Measurements from ENCODE around the gene GSG1L. TPM values are rescaled to one million over a fixed set of nuclear protein-coding genes. Genes with fewer than 3 reads are reported as not detected.

The GSG1L gene
- polyA plus RNA-seq, 1 donor (not counting 4 experiments of a cell fraction or from before 2014, with no cell fraction given): not detected

DNA sequence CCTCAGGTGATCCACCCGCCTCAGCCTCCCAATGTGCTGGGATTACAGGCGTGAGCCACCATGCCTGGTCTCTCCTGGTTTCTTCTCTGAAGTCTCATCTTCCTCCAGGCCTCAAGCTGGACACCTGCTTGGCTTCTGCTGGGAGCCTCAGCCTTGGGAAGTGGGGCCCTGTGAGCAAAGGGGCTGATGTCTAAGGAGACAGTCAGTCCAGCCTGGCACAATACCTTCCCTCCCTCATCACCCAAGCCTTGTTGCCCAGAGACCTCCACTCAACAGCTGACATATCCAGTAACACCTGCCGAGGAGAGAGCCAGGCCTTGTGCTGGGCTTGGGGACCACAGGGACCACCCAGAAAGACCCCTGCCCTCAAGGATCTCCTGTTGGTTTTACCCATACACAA is 251.6 kb downstream of the GSG1L start:
- FAIRE-seq (no peak), DNase-seq (ENCODE audit: low read depth, low spot score) (no peak)
- Histone ChIP-seq H3K27ac (ENCODE audit: control insufficient read depth, insufficient read depth, low read length) (no peak overlapping the region), H3K36me3 (ENCODE audit: control insufficient read depth in 2 of 2, extremely low read depth in 1 of 2, insufficient read depth in 2 of 2, low read length in 2 of 2) (no peaks in the 10 kb centered on the region), H3K79me2 (ENCODE audit: control insufficient read depth, insufficient read depth, low read length) (no peaks in the 10 kb centered on the region), H3K9me1 (ENCODE audit: control insufficient read depth, extremely low read depth, insufficient read depth, low read length) (no peaks in the 10 kb centered on the region), H3K4me3 (ENCODE audit: control insufficient read depth in 2 of 3, extremely low read depth in 1 of 3, insufficient read depth in 2 of 3, low read depth in 1 of 3, low read length in 3 of 3) (no peak overlapping the region), H2AFZ (ENCODE audit: control insufficient read depth, low read length) (no peak overlapping the region), H3K4me1 (ENCODE audit: control insufficient read depth, extremely low read depth, insufficient read depth, low read length) (no peaks in the 10 kb centered on the region), H3K4me2 (ENCODE audit: control insufficient read depth, extremely low read depth, insufficient read depth, low read depth, low read length) (no peak overlapping the region), H3K9me3 (ENCODE audit: control insufficient read depth, low read depth, low read length) (no peaks in the 10 kb centered on the region), H4K20me1 (ENCODE audit: control insufficient read depth, extremely low read depth, insufficient read depth, low read length) (no peaks in the 10 kb centered on the region), H3K27me3 (ENCODE audit: control insufficient read depth, extremely low read depth, insufficient read depth, low read length) (peaks cover 2% of the 10 kb centered on the region), H3K9ac (ENCODE audit: control insufficient read depth, extremely low read depth, insufficient read depth, low read length) (no peak overlapping the region)
- dilution Hi-C loops (cut with MboI; ENCODE audit: extremely low pct_ligation_motif_present, low sequenced_read_pairs): no loop called here
- TF ChIP-seq EZH2 (IDR thresholded peaks at IDR 0.05; ENCODE audit: low read length): no peak
- TF ChIP-seq, protein P1, sequence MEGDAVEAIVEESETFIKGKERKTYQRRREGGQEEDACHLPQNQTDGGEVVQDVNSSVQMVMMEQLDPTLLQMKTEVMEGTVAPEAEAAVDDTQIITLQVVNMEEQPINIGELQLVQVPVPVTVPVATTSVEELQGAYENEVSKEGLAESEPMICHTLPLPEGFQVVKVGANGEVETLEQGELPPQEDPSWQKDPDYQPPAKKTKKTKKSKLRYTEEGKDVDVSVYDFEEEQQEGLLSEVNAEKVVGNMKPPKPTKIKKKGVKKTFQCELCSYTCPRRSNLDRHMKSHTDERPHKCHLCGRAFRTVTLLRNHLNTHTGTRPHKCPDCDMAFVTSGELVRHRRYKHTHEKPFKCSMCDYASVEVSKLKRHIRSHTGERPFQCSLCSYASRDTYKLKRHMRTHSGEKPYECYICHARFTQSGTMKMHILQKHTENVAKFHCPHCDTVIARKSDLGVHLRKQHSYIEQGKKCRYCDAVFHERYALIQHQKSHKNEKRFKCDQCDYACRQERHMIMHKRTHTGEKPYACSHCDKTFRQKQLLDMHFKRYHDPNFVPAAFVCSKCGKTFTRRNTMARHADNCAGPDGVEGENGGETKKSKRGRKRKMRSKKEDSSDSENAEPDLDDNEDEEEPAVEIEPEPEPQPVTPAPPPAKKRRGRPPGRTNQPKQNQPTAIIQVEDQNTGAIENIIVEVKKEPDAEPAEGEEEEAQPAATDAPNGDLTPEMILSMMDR (optimal IDR thresholded peaks at IDR 0.05 in 1 of 3, IDR thresholded peaks at IDR 0.05 in 1 of 3, conservative IDR thresholded peaks at IDR 0.05 in 1 of 3; ENCODE audit: extremely low read depth in 1 of 3, insufficient read depth in 2 of 3, low read length in 3 of 3): no peak

DNA sequence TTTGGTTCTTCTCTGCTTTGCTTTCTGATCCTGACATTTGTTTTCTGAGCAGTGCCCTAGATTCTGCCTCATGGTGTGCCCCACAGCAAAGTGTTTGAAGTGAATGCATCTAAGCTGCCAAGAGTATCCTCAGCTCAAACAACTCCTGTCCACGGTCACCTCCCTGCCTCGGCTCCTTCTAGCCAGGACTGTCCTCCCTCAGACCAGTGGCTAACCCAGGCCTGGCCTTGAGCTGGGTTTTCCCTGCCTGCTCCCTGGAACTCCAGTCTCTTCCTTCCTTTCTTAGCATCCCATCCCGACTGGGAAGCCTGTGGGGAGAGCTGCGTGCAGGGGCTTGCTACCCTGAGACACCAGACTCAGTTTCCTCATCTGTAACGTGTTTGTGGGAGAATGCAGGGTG is 256.5 kb downstream of the GSG1L start:
- Histone ChIP-seq H3K9ac (ENCODE audit: control insufficient read depth, extremely low read depth, insufficient read depth, low read length) (no peak overlapping the region), H3K4me3 (ENCODE audit: control insufficient read depth in 2 of 3, extremely low read depth in 1 of 3, insufficient read depth in 2 of 3, low read depth in 1 of 3, low read length in 3 of 3) (no peak overlapping the region), H3K9me3 (ENCODE audit: control insufficient read depth, low read depth, low read length) (no peaks in the 10 kb centered on the region), H3K79me2 (ENCODE audit: control insufficient read depth, insufficient read depth, low read length) (no peaks in the 10 kb centered on the region), H3K9me1 (ENCODE audit: control insufficient read depth, extremely low read depth, insufficient read depth, low read length) (no peaks in the 10 kb centered on the region), H4K20me1 (ENCODE audit: control insufficient read depth, extremely low read depth, insufficient read depth, low read length) (no peaks in the 10 kb centered on the region), H3K4me2 (ENCODE audit: control insufficient read depth, extremely low read depth, insufficient read depth, low read depth, low read length) (no peak overlapping the region), H3K27ac (ENCODE audit: control insufficient read depth, insufficient read depth, low read length) (no peak overlapping the region), H3K27me3 (ENCODE audit: control insufficient read depth, extremely low read depth, insufficient read depth, low read length) (no peaks in the 10 kb centered on the region), H2AFZ (ENCODE audit: control insufficient read depth, low read length) (no peak overlapping the region), H3K36me3 (ENCODE audit: control insufficient read depth in 2 of 2, extremely low read depth in 1 of 2, insufficient read depth in 2 of 2, low read length in 2 of 2) (no peaks in the 10 kb centered on the region), H3K4me1 (ENCODE audit: control insufficient read depth, extremely low read depth, insufficient read depth, low read length) (no peaks in the 10 kb centered on the region)
- dilution Hi-C loops (cut with MboI; ENCODE audit: extremely low pct_ligation_motif_present, low sequenced_read_pairs): no loop called here
- DNase-seq (ENCODE audit: low read depth, low spot score) (no peak), FAIRE-seq (no peak)
- TF ChIP-seq EZH2 (IDR thresholded peaks at IDR 0.05; ENCODE audit: low read length): no peak
- TF ChIP-seq, protein P1 (optimal IDR thresholded peaks at IDR 0.05 in 1 of 3, IDR thresholded peaks at IDR 0.05 in 1 of 3, conservative IDR thresholded peaks at IDR 0.05 in 1 of 3; ENCODE audit: extremely low read depth in 1 of 3, insufficient read depth in 2 of 3, low read length in 3 of 3): no peak

Data from keratinocyte (primary cell).